Measurements from ENCODE around the gene CYP2F1. TPM values are rescaled to one million over a fixed set of nuclear protein-coding genes. Genes with fewer than 3 reads are reported as not detected.
"Not testable (repeated sequence)": the region's sequence is repeated elsewhere in the genome, so short reads cannot be mapped to it uniquely, and the experiment has no call there.

CYP2F1 gene, protein sequence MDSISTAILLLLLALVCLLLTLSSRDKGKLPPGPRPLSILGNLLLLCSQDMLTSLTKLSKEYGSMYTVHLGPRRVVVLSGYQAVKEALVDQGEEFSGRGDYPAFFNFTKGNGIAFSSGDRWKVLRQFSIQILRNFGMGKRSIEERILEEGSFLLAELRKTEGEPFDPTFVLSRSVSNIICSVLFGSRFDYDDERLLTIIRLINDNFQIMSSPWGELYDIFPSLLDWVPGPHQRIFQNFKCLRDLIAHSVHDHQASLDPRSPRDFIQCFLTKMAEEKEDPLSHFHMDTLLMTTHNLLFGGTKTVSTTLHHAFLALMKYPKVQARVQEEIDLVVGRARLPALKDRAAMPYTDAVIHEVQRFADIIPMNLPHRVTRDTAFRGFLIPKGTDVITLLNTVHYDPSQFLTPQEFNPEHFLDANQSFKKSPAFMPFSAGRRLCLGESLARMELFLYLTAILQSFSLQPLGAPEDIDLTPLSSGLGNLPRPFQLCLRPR
- not detected in 2 replicates for total RNA-seq

DNA sequence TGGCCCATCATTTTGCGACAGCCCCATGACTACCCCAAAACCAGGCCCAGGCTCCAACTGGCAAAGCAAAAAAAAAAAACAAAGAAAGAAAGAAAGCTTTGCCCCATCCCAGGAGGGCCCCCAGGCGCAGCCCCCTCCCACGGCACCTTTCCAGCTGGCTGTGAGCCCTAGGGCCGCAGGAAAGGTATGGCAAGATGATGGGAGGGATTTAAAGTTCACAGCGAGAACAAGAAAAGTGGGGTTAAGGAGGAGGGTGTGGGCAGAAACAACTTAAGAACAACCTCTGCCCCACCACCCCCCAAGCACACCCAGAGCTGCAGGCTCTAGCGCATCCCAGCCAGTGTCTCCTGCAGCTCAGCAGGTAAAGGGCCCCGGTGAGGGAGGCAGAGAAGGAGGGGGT is at the start of gene CYP2F1:
TSS of gene CYP2F1 (plus strand) at position 301 of the 400 bp plus-strand sequence. CDS start 1,757 bp downstream, outside the sequence.
- no peak for DNase-seq (ENCODE audit: low spot score)
- Mint-ChIP-seq H3K4me3 (ENCODE audit: low read depth) (no peak within 1 kb of the TSS), H3K9me3 (no peaks in the 10 kb centered on the region), H3K27ac (no peak within 1 kb of the TSS), H3K27me3 (ENCODE audit: low read depth) (peaks cover 10% of the 10 kb centered on the region), H3K4me1 (ENCODE audit: low read depth) (no peaks in the 10 kb centered on the region), H3K36me3 (ENCODE audit: low read depth) (no peaks in the 10 kb centered on the region)
- intact Hi-C loops (cut with micrococcal nuclease) = no loop called here

DNA sequence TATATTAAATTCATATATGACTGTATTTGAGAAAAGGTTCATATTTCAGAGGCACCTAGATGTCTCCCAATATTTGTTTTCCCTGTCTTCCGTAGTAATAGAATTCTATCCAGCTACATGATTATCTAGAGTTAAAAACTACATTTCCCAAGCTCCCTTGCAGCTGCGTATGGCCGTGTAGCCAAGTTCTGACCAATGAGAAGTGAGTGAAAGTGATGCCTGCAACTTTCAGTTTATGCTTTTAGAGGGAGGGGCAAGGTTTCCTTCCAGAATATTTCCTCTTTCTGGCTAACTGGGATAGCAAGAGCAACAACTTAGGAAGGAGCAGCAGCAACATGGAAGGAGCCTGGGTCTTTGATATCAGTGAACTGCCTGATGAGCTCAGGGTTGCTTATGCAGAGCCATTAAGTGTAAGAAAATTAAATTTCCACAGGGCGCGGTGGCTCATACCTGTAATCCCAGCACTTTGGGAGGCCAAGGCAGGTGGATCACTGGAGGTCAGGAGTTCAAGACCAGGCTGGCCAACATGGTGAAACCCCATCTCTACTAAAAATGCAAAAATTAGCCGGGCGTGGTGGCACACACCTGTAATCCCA is 49.2 kb upstream of the CYP2F1 start:
- no peak overlapping the region for H3K27ac Mint-ChIP-seq

DNA sequence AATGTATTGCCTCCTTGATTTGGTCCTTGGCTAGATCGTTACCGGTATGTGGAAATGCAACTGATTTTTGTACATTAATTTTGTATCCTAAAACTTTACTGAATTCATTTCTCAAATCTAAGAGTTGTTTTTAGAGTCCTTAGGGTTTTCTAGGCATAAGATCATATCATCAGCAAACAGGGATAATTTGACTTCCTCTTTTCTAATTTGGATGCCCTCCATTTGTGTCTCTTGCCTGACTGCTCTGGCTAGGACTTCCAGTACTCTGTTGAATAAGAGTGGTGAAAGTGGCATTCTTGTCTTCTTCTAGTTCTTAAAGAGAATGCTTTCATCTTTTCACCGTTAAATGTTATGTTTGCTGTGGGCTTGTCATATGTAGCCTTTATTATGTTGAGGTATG is 37.9 kb upstream of the CYP2F1 start:
- no peaks in the 10 kb centered on the region for H3K36me3 Mint-ChIP-seq (ENCODE audit: low read depth)
- H3K4me1 Mint-ChIP-seq (ENCODE audit: low read depth) = no peaks in the 10 kb centered on the region
- DNase-seq (ENCODE audit: low spot score) = no peak
- no peak overlapping the region for H3K4me3 Mint-ChIP-seq (ENCODE audit: low read depth)
- intact Hi-C loops (cut with micrococcal nuclease) = no loop called here
- H3K27ac Mint-ChIP-seq = no peak overlapping the region
- no peaks in the 10 kb centered on the region for H3K9me3 Mint-ChIP-seq
- H3K27me3 Mint-ChIP-seq (ENCODE audit: low read depth) = peaks cover 19% of the 10 kb centered on the region

More for the DNA sequence above, 49.2 kb upstream of the CYP2F1 start:
- Mint-ChIP-seq H3K36me3 (ENCODE audit: low read depth) (no peaks in the 10 kb centered on the region), H3K4me1 (ENCODE audit: low read depth) (no peaks in the 10 kb centered on the region), H3K9me3 (no peaks in the 10 kb centered on the region), H3K4me3 (ENCODE audit: low read depth) (no peak overlapping the region), H3K27me3 (ENCODE audit: low read depth) (peaks cover 28% of the 10 kb centered on the region)
- no peak for DNase-seq (ENCODE audit: low spot score)
- intact Hi-C loops (cut with micrococcal nuclease) = no loop called here

DNA sequence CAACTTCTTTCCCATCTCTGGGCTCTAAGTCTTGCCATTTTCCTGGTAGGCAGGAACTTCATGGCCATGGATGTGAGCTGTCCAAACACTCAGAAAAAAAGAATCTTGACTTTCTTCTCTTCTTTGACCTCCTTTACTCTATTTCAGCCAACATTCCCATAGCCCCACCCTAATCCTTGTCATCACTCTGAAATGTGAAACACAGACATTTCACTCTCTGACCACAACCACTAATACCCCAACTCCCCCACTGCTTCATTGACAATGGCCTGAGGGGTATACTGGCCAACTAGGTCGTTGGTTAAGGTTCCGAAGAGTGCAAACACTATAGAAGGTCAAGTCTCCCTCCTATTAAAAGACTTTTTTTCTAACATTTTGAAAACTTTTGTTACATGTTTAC is 30.7 kb upstream of the CYP2F1 start:
- Mint-ChIP-seq H3K9me3 (no peaks in the 10 kb centered on the region), H3K4me1 (ENCODE audit: low read depth) (no peaks in the 10 kb centered on the region), H3K27ac (no peak overlapping the region), H3K4me3 (ENCODE audit: low read depth) (no peak overlapping the region), H3K27me3 (ENCODE audit: low read depth) (peaks cover 20% of the 10 kb centered on the region), H3K36me3 (ENCODE audit: low read depth) (no peaks in the 10 kb centered on the region)
- no peak for DNase-seq (ENCODE audit: low spot score)
- intact Hi-C loops (cut with micrococcal nuclease) = no loop called here

DNA sequence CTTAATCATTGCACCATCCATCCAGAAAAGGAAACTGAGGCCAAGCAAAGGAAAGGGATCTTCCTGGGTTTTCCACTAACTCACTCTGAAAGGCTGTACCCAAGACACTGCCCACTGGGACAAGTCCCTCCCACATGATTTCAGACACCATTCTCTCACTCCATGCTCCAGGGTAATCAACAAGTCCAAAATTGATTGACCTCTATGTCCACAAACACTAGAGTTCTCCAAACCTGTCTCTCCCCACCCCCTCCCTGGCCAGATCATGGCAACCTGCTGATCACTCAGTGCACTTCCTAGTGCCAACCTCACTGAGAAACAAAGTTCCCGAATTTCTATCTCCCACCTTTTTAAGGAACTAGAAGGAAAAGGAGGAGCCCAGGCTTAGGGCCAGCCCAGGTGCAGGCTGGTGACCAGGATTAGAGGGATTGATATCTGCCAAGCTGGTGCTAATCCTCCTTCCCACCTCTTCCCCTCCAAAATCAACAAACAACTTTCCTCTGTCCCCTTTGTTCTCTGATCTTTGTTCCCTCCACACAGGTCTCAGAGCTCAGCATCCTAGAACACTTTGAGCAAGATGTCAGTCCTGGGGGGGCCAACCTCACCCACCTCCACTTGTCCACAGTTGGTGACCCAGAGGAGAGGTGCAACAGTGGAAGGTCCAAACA is 28.4 kb upstream of the CYP2F1 start:
- intact Hi-C loops (cut with micrococcal nuclease) = no loop called here
- H3K36me3 Mint-ChIP-seq (ENCODE audit: low read depth) = no peaks in the 10 kb centered on the region
- no peak overlapping the region for H3K27ac Mint-ChIP-seq
- H3K4me3 Mint-ChIP-seq (ENCODE audit: low read depth) = no peak overlapping the region
- peaks cover 31% of the 10 kb centered on the region for H3K27me3 Mint-ChIP-seq (ENCODE audit: low read depth)
- H3K4me1 Mint-ChIP-seq (ENCODE audit: low read depth) = no peaks in the 10 kb centered on the region
- H3K9me3 Mint-ChIP-seq = no peaks in the 10 kb centered on the region
- DNase-seq (ENCODE audit: low spot score) = no peak

DNA sequence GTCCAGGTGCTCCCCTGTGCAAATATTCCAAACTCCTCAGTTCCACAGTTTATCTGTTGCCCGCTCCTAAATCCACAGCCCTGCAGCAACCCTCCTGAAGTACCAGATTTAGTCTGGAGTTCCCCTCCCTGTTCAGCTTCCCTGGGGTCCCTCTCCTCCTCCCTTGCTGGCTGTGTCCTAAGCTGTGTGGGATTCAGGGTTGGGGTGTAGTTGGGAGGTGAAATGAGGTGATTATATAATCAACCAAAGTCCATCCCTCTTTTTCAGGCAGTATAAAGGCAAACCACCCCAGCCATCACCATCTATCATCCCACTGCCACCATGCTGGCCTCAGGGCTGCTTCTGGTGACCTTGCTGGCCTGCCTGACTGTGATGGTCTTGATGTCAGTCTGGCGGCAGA is 26.1 kb upstream of the CYP2F1 start, which contains the start of gene CYP2A13:
TSS of gene CYP2A13 (plus strand) at position 301 of the 400 bp plus-strand sequence. CDS start at position 322, 21 bp downstream.
- DNase-seq (ENCODE audit: low spot score) = no peak
- Mint-ChIP-seq H3K27ac (no peak within 1 kb of the TSS), H3K4me1 (ENCODE audit: low read depth) (no peaks in the 10 kb centered on the region), H3K9me3 (no peaks in the 10 kb centered on the region), H3K27me3 (ENCODE audit: low read depth) (peaks cover 40% of the 10 kb centered on the region), H3K4me3 (ENCODE audit: low read depth) (no peak within 1 kb of the TSS), H3K36me3 (ENCODE audit: low read depth) (no peaks in the 10 kb centered on the region)
- intact Hi-C loops (cut with micrococcal nuclease) = no loop called here

DNA sequence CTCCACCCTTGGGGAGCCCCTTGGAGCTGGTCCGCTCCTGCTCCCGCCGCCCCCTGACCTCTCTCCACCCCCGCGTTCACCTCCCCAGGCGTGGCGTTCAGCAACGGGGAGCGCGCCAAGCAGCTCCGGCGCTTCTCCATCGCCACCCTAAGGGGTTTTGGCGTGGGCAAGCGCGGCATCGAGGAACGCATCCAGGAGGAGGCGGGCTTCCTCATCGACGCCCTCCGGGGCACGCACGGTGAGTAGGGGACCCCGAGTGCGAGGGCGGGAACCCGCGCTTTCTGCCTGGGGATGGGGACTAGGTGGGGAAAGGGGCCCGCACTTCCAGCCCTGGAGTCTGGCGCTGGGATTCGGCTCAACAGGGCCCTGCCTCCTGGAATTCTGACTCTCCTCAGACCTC is 24.3 kb upstream of the CYP2F1 start:
- intact Hi-C loops (cut with micrococcal nuclease) = no loop called here
- Mint-ChIP-seq H3K4me3 (ENCODE audit: low read depth) (no peak overlapping the region), H3K9me3 (no peaks in the 10 kb centered on the region), H3K27ac (no peak overlapping the region), H3K27me3 (ENCODE audit: low read depth) (peaks cover 38% of the 10 kb centered on the region), H3K4me1 (ENCODE audit: low read depth) (no peaks in the 10 kb centered on the region), H3K36me3 (ENCODE audit: low read depth) (no peaks in the 10 kb centered on the region)
- no peak for DNase-seq (ENCODE audit: low spot score)

DNA sequence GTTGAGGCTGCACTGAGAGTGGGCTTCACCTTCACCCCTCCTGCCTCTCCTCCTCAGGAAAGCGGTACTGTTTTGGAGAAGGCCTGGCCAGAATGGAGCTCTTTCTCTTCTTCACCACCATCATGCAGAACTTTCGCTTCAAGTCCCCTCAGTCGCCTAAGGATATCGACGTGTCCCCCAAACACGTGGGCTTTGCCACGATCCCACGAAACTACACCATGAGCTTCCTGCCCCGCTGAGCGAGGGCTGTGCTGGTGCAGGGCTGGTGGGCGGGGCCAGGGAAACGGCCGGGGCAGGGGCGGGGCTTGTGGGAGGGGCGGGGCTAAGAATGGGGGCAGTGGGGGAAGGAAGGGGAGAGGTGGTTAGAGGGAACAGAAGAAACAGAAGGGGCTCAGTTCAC is 18.5 kb upstream of the CYP2F1 start:
- intact Hi-C loops (cut with micrococcal nuclease) = no loop called here
- Mint-ChIP-seq H3K4me1 (ENCODE audit: low read depth) (peaks cover 2% of the 10 kb centered on the region), H3K36me3 (ENCODE audit: low read depth) (no peaks in the 10 kb centered on the region), H3K9me3 (no peaks in the 10 kb centered on the region), H3K27ac (no peak overlapping the region), H3K4me3 (ENCODE audit: low read depth) (no peak overlapping the region), H3K27me3 (ENCODE audit: low read depth) (peaks cover 18% of the 10 kb centered on the region)
- no peak for DNase-seq (ENCODE audit: low spot score)

DNA sequence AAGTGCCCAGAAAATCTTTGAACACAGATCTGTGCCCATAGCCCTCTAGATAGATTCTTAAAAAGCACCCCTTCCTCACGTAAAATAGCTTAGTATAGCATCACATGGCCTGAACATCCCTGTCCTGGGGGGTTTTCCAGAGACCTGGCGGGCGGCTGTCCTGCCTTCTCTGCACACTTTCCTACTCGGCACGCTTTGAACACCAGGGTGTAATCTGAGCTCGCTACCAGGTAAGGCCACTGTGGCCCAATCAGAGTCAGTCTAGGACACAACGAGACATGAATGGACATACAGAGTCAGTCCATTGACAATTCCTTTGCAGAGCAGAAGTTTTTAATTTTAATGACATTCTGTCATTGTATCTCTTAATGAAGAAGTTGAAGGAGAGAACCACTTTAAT is 17.9 kb upstream of the CYP2F1 start:
- Mint-ChIP-seq H3K27me3 (ENCODE audit: low read depth) (peaks cover 11% of the 10 kb centered on the region), H3K27ac (no peak overlapping the region), H3K4me1 (ENCODE audit: low read depth) (peaks cover 2% of the 10 kb centered on the region), H3K9me3 (no peaks in the 10 kb centered on the region), H3K4me3 (ENCODE audit: low read depth) (no peak overlapping the region), H3K36me3 (ENCODE audit: low read depth) (no peaks in the 10 kb centered on the region)
- DNase-seq (ENCODE audit: low spot score) = no peak
- intact Hi-C loops (cut with micrococcal nuclease) = no loop called here

DNA sequence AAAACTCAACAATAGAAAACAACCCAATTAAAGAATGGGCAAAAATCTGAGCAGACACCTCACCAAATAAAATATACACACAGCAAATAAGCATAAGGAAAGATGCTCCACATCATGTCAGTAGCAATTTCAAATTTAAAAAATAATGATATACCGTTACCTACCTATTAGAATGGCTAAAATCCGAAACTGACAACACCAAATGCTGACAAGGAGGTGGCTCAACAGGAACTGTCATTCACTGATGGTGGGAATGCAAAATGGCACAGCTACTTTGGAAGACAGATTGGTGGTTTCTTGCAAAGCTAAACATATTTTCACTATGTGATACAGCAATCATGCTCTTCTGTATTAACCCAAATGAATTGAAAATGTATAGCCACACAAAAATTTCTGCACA is 16.9 kb upstream of the CYP2F1 start:
- Mint-ChIP-seq H3K9me3 (peaks cover 3% of the 10 kb centered on the region), H3K27ac (no peak overlapping the region), H3K4me3 (ENCODE audit: low read depth) (no peak overlapping the region), H3K36me3 (ENCODE audit: low read depth) (no peaks in the 10 kb centered on the region), H3K27me3 (ENCODE audit: low read depth) (peaks cover 7% of the 10 kb centered on the region), H3K4me1 (ENCODE audit: low read depth) (peaks cover 2% of the 10 kb centered on the region)
- intact Hi-C loops (cut with micrococcal nuclease) = no loop called here
- DNase-seq (ENCODE audit: low spot score) = no peak

DNA sequence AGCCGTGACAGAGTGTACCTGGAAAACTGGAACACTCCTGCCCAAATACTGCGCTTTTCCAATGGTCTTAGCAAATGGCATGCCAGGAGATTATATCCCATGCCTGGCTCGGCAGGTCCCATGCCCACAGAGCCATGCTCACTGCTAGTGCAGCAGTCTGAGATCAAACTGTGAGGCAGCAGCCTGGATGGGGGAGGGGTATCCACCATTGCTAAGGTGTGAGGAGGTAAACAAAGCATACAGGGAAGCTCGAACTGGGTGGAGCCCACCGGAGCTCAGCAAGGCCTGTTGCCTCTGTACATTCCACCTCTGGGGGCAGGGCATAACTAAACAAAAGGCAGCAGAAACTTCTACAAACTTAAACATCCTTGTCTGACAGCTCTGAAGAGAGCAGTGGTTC is 15.5 kb upstream of the CYP2F1 start:
- no peak for DNase-seq (ENCODE audit: low spot score)
- intact Hi-C loops (cut with micrococcal nuclease) = no loop called here
- Mint-ChIP-seq H3K9me3 (peaks cover 6% of the 10 kb centered on the region), H3K4me1 (ENCODE audit: low read depth) (peaks cover 2% of the 10 kb centered on the region), H3K4me3 (ENCODE audit: low read depth) (no peak overlapping the region), H3K27ac (no peak overlapping the region), H3K27me3 (ENCODE audit: low read depth) (peaks cover 7% of the 10 kb centered on the region), H3K36me3 (ENCODE audit: low read depth) (no peaks in the 10 kb centered on the region)

DNA sequence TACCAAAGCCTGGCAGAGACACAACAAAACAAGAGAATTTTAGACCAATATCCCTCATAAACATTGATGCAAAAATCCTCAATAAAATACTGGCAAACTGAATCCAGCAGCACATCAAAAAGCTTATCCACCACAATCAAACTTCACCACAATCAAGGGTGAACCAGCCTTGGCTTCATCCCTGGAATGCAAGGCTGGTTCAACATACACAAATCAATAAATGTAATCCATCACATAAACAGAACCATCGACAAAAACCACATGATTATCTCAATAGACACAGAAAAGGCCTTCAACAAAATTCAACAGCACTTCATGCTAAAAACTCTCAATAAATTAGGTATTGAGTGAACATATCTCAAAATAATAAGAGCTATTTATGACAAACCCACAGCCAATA is 12.0 kb upstream of the CYP2F1 start:
- H3K9me3 Mint-ChIP-seq = peaks cover 19% of the 10 kb centered on the region
- intact Hi-C loops (cut with micrococcal nuclease); H3K27me3 Mint-ChIP-seq (ENCODE audit: low read depth); H3K4me1 Mint-ChIP-seq (ENCODE audit: low read depth); H3K27ac Mint-ChIP-seq; H3K36me3 Mint-ChIP-seq (ENCODE audit: low read depth); DNase-seq (ENCODE audit: low spot score); H3K4me3 Mint-ChIP-seq (ENCODE audit: low read depth): not testable (repeated sequence)

DNA sequence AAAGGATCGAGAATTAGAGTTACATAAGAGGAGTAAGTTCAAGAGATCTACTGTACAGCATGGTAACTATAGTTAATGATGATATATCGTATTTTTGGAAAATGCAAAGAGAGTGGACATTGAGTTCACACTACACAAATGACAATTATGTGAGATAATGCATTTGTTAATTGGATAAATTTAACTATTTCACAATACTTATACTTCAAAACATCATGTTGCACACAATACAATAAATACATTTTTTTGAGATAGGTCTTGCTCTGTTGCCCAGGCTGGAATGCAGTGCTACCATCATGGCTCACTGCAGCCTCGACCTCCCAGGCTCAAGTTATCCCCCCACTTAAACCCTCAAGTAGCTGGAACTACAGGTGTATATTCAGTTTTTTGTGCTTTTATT is 8.1 kb upstream of the CYP2F1 start:
- H3K4me3 Mint-ChIP-seq (ENCODE audit: low read depth) = no peak overlapping the region
- H3K27ac Mint-ChIP-seq = no peak overlapping the region
- no peaks in the 10 kb centered on the region for H3K27me3 Mint-ChIP-seq (ENCODE audit: low read depth)
- DNase-seq (ENCODE audit: low spot score) = no peak
- no peaks in the 10 kb centered on the region for H3K4me1 Mint-ChIP-seq (ENCODE audit: low read depth)
- intact Hi-C loops (cut with micrococcal nuclease) = no loop called here
- H3K36me3 Mint-ChIP-seq (ENCODE audit: low read depth) = no peaks in the 10 kb centered on the region
- peaks cover 19% of the 10 kb centered on the region for H3K9me3 Mint-ChIP-seq

All from activated T-helper 2 cell treated with anti-CD3 and anti-CD28 coated beads, Interferon-gamma antibody, Interleukin-2, Interleukin-4, amounts not matched to agents 10 μg/mL and 5 μg/mL and 100 μg/mL, durations not matched to agents 14 hours and 24 hours and 36 hours (primary cell).